DMS153 treated with DMSO at 0.1 percent for 48 hours (cell line): ENCODE measurements around the gene RAPGEF2.
"Not testable (repeated sequence)": the region's sequence is repeated elsewhere in the genome, so short reads cannot be mapped to it uniquely, and the experiment has no call there.

Experiments used
- DNase-seq: peaks from one replicate; lab custom pipeline; 2025; ENCODE audit not compliant: unreplicated experiment; lab: John Stamatoyannopoulos, UW

The RAPGEF2 gene

GRCh38 chr4:159229164-159229563 lies 126.3 kb downstream of the RAPGEF2 start:
- DNase-seq = no peak

GRCh38 chr4:159232465-159233106 lies 129.7 kb downstream of the RAPGEF2 start:
- no peak for DNase-seq

DNA sequence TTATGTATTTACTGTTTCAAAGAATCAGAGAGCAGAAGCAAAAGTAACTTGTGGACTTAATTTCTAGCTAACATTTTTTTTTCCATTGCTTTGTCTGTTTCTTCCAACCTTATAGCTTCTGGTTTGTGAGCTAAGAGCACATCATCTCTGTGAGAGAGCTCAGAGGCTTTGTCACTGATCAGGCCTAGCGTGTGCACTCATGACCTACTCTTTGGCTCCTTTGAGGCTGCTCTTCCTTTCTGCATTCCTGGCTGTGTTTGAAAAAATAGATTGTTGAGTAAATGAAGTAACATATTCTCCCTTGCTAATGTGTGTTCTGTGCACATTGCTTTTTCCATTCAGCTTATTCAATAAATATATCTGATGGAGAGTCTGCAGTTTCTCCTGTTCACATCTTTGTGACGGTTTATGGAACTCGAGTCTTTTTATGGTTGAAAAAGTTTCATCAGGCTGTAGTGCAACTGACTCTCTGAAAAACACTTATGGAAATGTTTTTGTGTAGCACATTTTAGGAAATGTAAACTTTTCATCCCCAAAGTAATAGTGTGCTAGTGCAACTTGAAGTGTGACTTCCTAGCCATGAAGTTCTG lies 133.0 kb downstream of the RAPGEF2 start:
- no peak for DNase-seq

DNA sequence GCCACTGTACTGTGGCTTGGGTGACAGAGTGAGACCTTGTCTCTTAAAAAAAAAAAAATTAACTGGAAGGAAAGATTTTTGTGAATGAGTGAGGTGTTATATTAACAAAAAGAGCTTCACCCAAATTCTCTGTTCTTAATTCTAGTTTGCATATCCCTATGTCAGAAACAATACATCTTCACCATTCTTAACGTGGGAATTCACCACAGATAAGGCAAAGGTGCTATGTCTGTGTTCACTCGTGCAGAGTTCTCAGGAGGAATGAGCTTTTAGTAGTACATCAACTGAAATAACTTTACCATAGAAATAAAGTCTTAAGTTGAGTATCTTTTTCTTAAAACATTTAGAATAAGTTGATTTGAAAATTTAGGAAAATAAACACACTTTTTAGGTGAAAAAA lies 135.1 kb downstream of the RAPGEF2 start:
- no peak for DNase-seq

DNA sequence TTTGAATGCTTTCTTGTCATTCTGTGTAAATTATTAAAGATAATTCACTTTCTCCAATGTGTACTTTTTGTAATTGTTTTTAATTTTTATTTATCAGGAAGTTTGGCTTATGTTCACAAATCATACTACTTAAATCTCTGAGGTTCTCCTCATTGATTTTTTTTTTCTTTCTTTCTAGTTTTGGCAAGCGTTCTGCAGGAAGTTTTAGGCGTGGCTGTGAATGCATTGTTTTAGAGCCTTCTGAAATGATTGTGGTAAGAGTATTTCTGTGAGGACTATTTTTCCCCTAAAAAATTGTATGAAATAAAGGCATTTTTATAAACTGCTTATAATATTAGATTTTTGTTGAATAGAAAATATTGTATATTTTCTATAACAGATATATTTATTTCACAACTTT lies 135.8 kb downstream of the RAPGEF2 start:
- DNase-seq = no peak

GRCh38 chr4:159239629-159240028 lies 136.8 kb downstream of the RAPGEF2 start:
- DNase-seq = no peak

DNA sequence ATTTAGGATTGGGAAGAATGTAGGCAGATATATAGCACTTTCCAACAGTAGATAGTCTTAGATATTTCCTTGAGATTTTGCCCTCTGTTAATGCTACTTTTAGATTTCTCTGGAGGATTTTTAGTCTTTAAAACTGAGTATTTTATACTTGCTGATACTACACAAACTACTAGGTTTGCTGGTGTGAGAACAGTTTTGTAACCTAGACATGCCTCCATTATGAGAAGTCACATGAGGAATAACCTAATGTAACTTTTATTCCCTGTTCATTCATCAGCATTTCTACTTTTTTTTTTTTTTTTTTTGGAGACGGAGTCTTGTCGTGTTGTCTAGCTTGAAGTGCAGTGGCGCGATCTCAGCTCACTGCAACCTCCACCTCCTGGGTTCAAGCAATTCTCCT lies 137.2 kb downstream of the RAPGEF2 start:
- no peak for DNase-seq

GRCh38 chr4:159240687-159241086 lies 137.8 kb downstream of the RAPGEF2 start:
- DNase-seq = no peak

DNA sequence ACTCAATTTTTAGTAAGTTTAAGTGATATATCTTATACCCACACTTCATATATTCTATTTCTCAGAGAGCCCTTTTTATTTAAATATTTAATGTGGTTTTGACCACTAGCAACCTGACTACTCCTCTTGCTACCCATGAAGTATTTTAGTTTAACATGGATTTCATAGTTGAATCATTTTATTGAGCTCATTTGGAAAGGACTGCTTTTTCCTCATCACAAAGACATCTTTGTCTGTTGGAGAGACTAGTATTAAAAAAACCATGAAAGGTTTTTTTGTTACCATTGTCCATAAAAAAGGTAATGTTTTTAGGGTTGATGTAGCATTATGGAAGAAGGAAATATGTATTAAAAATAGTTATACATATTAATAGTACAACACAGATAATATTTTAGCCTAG lies 139.5 kb downstream of the RAPGEF2 start:
- DNase-seq = no peak

- peak; percentile 47 for DNase-seq
These were observed 145.7 kb downstream of the RAPGEF2 start for GRCh38 chr4:159248384-159249178.

DNA sequence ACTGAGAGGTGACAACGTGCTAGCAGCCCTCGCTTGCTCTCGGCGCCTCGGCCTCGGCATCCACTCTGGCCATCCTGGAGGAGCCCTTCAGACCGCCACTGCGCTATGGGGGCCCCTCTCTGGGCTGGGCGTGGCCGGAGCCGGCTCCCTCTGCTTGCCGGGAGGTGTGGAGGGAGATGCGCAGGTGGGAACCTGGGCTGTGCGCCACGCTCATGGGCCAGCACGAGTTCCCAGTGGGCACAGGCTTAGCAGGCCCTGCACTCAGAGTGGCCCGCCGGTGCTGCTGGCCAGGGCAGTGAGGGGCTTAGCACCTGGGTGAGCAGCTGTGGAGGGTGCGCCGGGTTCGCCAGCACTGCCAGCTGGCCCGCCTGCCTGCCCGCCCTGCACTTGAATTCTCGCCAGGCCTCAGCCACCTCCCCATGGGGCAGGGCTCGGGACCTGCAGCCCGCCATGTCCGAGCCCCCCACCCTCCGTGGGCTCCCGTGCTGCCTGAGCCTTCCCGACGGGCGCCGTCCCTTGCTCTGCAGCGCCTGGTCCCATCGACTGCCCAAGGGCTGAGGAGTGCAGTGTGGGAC lies 148.0 kb downstream of the RAPGEF2 start:
- DNase-seq = no peak

GRCh38 chr4:159251580-159251979 lies 148.7 kb downstream of the RAPGEF2 start:
- not testable (repeated sequence) for DNase-seq

GRCh38 chr4:159252491-159252890 lies 149.6 kb downstream of the RAPGEF2 start:
- DNase-seq = no peak

- DNase-seq = no peak
These were observed 153.2 kb downstream of the RAPGEF2 start for GRCh38 chr4:159256037-159256436.

DNA sequence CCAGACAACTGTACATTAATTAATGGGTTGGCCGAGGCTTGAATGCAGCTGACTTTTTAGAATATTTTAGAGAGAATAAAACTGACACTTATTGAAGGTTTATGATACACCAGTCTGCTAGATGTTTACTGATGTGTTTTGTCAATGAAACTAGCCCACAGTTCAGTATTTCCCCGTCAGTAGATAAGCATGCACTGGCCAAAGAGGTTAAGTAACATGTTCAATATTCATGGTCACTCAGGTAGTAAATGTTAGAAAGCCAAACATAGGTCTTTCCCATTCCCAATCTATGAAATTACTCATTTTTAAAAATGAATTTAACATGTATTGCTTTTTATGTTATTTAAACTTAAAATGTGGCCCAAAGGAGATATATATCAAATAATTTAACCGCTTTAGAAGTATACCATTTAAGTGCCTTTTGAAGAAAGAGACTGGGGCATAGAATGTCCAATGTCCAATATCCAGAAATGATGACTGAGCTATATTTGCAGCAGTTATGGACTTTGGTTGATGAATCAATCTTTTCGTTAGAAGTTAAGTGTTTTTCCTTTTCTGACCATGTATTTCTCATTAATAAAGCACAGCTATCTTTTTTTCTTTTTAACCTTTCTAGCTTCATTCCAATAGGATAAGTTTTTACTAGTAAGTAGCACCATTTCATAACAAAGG lies 156.1 kb downstream of the RAPGEF2 start:
- no peak for DNase-seq

- DNase-seq = no peak
These were observed 161.2 kb downstream of the RAPGEF2 start for GRCh38 chr4:159264057-159264456.

GRCh38 chr4:159266981-159267868 lies 164.3 kb downstream of the RAPGEF2 start:
- DNase-seq = no peak

DNA sequence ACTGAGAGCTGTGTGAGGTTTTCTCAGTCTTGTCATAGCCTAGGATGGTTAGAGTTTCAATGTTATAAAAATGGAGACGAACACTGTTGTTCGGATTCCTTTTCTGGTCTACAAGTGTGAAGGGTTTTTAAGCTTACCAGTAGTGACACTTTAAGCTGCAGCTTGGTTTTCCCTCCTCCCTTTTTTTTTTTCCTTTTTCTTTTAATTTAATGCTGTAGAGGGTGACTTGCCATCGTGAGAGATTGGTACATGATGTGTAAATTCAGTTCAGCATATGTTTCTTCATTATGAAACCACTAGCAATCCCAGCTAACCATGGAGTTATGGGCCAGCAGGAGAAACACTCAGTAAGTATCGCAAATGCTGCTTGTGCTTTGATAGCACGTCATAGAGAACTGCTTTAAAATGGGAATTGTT lies 165.0 kb downstream of the RAPGEF2 start:
- no peak for DNase-seq

GRCh38 chr4:159268607-159269006 lies 165.7 kb downstream of the RAPGEF2 start:
- DNase-seq = no peak

GRCh38 chr4:159269116-159269515 lies 166.2 kb downstream of the RAPGEF2 start:
- DNase-seq = no peak
